Liver (tissue), 3 donors: ENCODE measurements around the gene TSGA10IP.

ENCODE experiments used
- FOXA1 ChIP-seq: IDR thresholded peaks from 2 replicates; pipeline ENCODE4 v1.6.1; 2016; ENCODE audit warnings: antibody characterized with exemption
- GABPA ChIP-seq, 2 donors: IDR thresholded peaks in 1 of 2; conservative IDR thresholded peaks in 1 of 2; 2 replicates each; pipeline ENCODE4 v1.6.1; 2016; ENCODE audit warnings: antibody characterized with exemption in 2 of 2, mild to moderate bottlenecking in 1 of 2, moderate library complexity in 1 of 2
- JUND ChIP-seq, 2 donors: IDR thresholded peaks; 2 replicates each; pipeline ENCODE4 v1.6.1; 2016; ENCODE audit warnings: antibody characterized with exemption in 2 of 2
- TAF1 ChIP-seq: conservative IDR thresholded peaks from 2 replicates; pipeline ENCODE4 v1.6.1; 2016; ENCODE audit warnings: antibody characterized with exemption, mild to moderate bottlenecking
- YY1 ChIP-seq: IDR thresholded peaks from 2 replicates; pipeline ENCODE4 v1.6.1; 2016; ENCODE audit warnings: antibody characterized with exemption, mild to moderate bottlenecking
- TF ChIP-seq, protein P1 (sequence below): fragments of 150-350 bp; IDR thresholded peaks from 2 replicates; pipeline ENCODE4 v1.5.1; 2017; ENCODE audit warnings: improper control_type of control experiment, low read depth, low read length; ENCODE audit not compliant: missing input control
- TF ChIP-seq, protein P2 (sequence below): IDR thresholded peaks from 2 replicates; pipeline ENCODE4 v1.6.1; 2016; ENCODE audit warnings: antibody characterized with exemption
- TF ChIP-seq, protein P3 (sequence below): IDR thresholded peaks from 2 replicates; pipeline ENCODE4 v1.6.1; 2016; ENCODE audit warnings: antibody characterized with exemption
- donor health status: healthy.
- donor health status: healthy.

DNA sequence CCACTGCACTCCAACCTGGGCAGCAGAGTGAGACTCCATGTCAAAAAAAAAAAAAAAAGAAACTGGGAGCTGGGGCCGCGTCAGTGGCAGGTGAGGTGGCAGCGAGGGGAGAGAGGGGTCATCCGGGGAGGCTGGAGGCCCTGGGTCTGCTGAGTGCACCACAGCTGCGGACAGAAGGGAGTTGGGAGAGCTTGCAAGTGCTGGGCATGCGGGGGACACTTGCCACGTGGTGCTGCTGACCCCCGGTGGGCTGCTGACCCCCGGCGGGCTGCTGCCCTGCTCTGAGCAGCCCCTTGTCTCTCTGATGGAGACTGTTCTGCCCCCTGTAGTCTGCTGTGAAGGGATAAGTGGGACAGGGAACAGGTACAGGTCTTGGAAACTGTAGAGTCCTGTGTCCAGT lies 23.4 kb upstream of the TSGA10IP start:
- no peak for TF ChIP-seq GABPA (IDR thresholded peaks at IDR 0.05 in 1 of 2, conservative IDR thresholded peaks at IDR 0.05 in 1 of 2)
- TF ChIP-seq YY1 = no peak
- TF ChIP-seq, protein P1, sequence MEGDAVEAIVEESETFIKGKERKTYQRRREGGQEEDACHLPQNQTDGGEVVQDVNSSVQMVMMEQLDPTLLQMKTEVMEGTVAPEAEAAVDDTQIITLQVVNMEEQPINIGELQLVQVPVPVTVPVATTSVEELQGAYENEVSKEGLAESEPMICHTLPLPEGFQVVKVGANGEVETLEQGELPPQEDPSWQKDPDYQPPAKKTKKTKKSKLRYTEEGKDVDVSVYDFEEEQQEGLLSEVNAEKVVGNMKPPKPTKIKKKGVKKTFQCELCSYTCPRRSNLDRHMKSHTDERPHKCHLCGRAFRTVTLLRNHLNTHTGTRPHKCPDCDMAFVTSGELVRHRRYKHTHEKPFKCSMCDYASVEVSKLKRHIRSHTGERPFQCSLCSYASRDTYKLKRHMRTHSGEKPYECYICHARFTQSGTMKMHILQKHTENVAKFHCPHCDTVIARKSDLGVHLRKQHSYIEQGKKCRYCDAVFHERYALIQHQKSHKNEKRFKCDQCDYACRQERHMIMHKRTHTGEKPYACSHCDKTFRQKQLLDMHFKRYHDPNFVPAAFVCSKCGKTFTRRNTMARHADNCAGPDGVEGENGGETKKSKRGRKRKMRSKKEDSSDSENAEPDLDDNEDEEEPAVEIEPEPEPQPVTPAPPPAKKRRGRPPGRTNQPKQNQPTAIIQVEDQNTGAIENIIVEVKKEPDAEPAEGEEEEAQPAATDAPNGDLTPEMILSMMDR = no peak
- no peak for TF ChIP-seq JUND (IDR thresholded peaks at IDR 0.05)
- TF ChIP-seq, protein P2, sequence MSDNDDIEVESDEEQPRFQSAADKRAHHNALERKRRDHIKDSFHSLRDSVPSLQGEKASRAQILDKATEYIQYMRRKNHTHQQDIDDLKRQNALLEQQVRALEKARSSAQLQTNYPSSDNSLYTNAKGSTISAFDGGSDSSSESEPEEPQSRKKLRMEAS = no peak
- TF ChIP-seq TAF1 = no peak
- no peak for TF ChIP-seq FOXA1
- TF ChIP-seq, protein P3, sequence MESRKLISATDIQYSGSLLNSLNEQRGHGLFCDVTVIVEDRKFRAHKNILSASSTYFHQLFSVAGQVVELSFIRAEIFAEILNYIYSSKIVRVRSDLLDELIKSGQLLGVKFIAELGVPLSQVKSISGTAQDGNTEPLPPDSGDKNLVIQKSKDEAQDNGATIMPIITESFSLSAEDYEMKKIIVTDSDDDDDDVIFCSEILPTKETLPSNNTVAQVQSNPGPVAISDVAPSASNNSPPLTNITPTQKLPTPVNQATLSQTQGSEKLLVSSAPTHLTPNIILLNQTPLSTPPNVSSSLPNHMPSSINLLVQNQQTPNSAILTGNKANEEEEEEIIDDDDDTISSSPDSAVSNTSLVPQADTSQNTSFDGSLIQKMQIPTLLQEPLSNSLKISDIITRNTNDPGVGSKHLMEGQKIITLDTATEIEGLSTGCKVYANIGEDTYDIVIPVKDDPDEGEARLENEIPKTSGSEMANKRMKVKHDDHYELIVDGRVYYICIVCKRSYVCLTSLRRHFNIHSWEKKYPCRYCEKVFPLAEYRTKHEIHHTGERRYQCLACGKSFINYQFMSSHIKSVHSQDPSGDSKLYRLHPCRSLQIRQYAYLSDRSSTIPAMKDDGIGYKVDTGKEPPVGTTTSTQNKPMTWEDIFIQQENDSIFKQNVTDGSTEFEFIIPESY = no peak
